ENCODE data around the gene TPX2. TPM values are rescaled to one million over a fixed set of nuclear protein-coding genes. Genes with fewer than 3 reads are reported as not detected.

The TPX2 gene
- total RNA-seq, 1 experiment from 2014 or later = 101 TPM

GRCh38 chr20:31759836-31760518, 20.9 kb downstream of the TPX2 start:
- DNase-seq (ENCODE audit: low spot score) = no peak

- no peak for DNase-seq (ENCODE audit: low spot score)
Measured at GRCh38 chr20:31760519-31761240, 21.6 kb downstream of the TPX2 start.

GRCh38 chr20:31764641-31765305, 25.7 kb downstream of the TPX2 start:
- no peak for DNase-seq (ENCODE audit: low spot score)

GRCh38 chr20:31767805-31768204, 28.7 kb downstream of the TPX2 start:
- no peak for DNase-seq (ENCODE audit: low spot score)

GRCh38 chr20:31769681-31770080, 30.6 kb downstream of the TPX2 start:
- DNase-seq (ENCODE audit: low spot score) = no peak

- no peak for DNase-seq (ENCODE audit: low spot score)
Measured at GRCh38 chr20:31770243-31770642, 31.2 kb downstream of the TPX2 start.

- no peak for DNase-seq (ENCODE audit: low spot score)
Measured at GRCh38 chr20:31774408-31774807, 35.3 kb downstream of the TPX2 start.

- no peak for DNase-seq (ENCODE audit: low spot score)
Measured at GRCh38 chr20:31780839-31781238, 41.7 kb downstream of the TPX2 start.

- no peak for DNase-seq (ENCODE audit: low spot score)
Measured at GRCh38 chr20:31781945-31782344, 42.9 kb downstream of the TPX2 start.

GRCh38 chr20:31784354-31785044, 45.4 kb downstream of the TPX2 start:
- DNase-seq (ENCODE audit: low spot score) = no peak

- DNase-seq (ENCODE audit: low spot score) = no peak
Measured at GRCh38 chr20:31785089-31785488, 46.0 kb downstream of the TPX2 start.

GRCh38 chr20:31788578-31788977, 49.5 kb downstream of the TPX2 start:
- no peak for DNase-seq (ENCODE audit: low spot score)

GRCh38 chr20:31790401-31790800, 51.3 kb downstream of the TPX2 start:
- DNase-seq (ENCODE audit: low spot score) = no peak

- no peak for DNase-seq (ENCODE audit: low spot score)
Measured at GRCh38 chr20:31797364-31797763, 58.3 kb downstream of the TPX2 start.

- DNase-seq (ENCODE audit: low spot score) = no peak
Measured at GRCh38 chr20:31801508-31801907, 62.4 kb downstream of the TPX2 start.

GRCh38 chr20:31803552-31804291, 64.6 kb downstream of the TPX2 start:
- no peak for DNase-seq (ENCODE audit: low spot score)

GRCh38 chr20:31806564-31807355, 67.7 kb downstream of the TPX2 start:
- DNase-seq (ENCODE audit: low spot score) = no peak

- DNase-seq (ENCODE audit: low spot score) = no peak
Measured at GRCh38 chr20:31808481-31808880, 69.4 kb downstream of the TPX2 start.

- no peak for DNase-seq (ENCODE audit: low spot score)
Measured at GRCh38 chr20:31809661-31810060, 70.6 kb downstream of the TPX2 start.

- DNase-seq (ENCODE audit: low spot score) = no peak
Measured at GRCh38 chr20:31811198-31811597, 72.1 kb downstream of the TPX2 start.
